Activated naive CD4-positive, alpha-beta T cell (primary cell): Measurements from ENCODE around the gene CYSLTR2.
"Not testable (repeated sequence)": the region's sequence is repeated elsewhere in the genome, so short reads cannot be mapped to it uniquely, and the experiment has no call there.

ENCODE experiments used
- DNase-seq, 4 experiments: peaks; one replicate each; lab custom pipeline; 2025; lab: John Stamatoyannopoulos, UW

CYSLTR2 gene

GRCh38 chr13:48644951-48645350 lies 8.8 kb upstream of the CYSLTR2 start:
- no peak for DNase-seq

GRCh38 chr13:48645845-48646244 lies 7.9 kb upstream of the CYSLTR2 start:
- no peak for DNase-seq

- DNase-seq: no peak
Measured at GRCh38 chr13:48646791-48647190, 6.9 kb upstream of the CYSLTR2 start.

- no peak for DNase-seq
Measured at GRCh38 chr13:48647625-48648024, 6.1 kb upstream of the CYSLTR2 start.

- no peak for DNase-seq
Measured at GRCh38 chr13:48648446-48648845, 5.3 kb upstream of the CYSLTR2 start.

- DNase-seq: no peak
Measured at GRCh38 chr13:48652851-48653471, 768 bp upstream of the CYSLTR2 start.

- DNase-seq: no peak
Measured at GRCh38 chr13:48654511-48654910, 782 bp downstream of the CYSLTR2 start.

GRCh38 chr13:48655291-48655690 lies 1.6 kb downstream of the CYSLTR2 start:
- DNase-seq: no peak

- DNase-seq: no peak
Measured at GRCh38 chr13:48656608-48657007, 2.9 kb downstream of the CYSLTR2 start.

GRCh38 chr13:48660361-48661076 lies 6.8 kb downstream of the CYSLTR2 start:
- DNase-seq: no peak

GRCh38 chr13:48661107-48661506 lies 7.4 kb downstream of the CYSLTR2 start:
- DNase-seq: no peak

- DNase-seq: no peak
Measured at GRCh38 chr13:48662226-48662625, 8.5 kb downstream of the CYSLTR2 start.

- no peak for DNase-seq
Measured at GRCh38 chr13:48667136-48667535, 13.4 kb downstream of the CYSLTR2 start.

GRCh38 chr13:48671421-48671820 lies 17.7 kb downstream of the CYSLTR2 start:
- not testable (repeated sequence) for DNase-seq

- no peak for DNase-seq
Measured at GRCh38 chr13:48675247-48675646, 21.5 kb downstream of the CYSLTR2 start.

- DNase-seq: no peak
Measured at GRCh38 chr13:48678316-48678715, 24.6 kb downstream of the CYSLTR2 start.

GRCh38 chr13:48679941-48680680 lies 26.4 kb downstream of the CYSLTR2 start:
- no peak for DNase-seq

GRCh38 chr13:48680756-48681392 lies 27.1 kb downstream of the CYSLTR2 start:
- no peak for DNase-seq

GRCh38 chr13:48681905-48682304 lies 28.2 kb downstream of the CYSLTR2 start:
- no peak for DNase-seq

- DNase-seq: no peak
Measured at GRCh38 chr13:48682436-48682835, 28.7 kb downstream of the CYSLTR2 start.

- no peak for DNase-seq
Measured at GRCh38 chr13:48686636-48687210, 33.0 kb downstream of the CYSLTR2 start.

- DNase-seq: no peak
Measured at GRCh38 chr13:48687249-48687648, 33.5 kb downstream of the CYSLTR2 start.
